ENCODE measurements around the gene NPFF. TPM values are rescaled to one million over a fixed set of nuclear protein-coding genes. Genes with fewer than 3 reads are reported as not detected.

The NPFF gene
- total and polyA plus RNA-seq, 2 of the 13 experiments (the other 11 are each of a cell fraction or from before 2014, with no cell fraction given) = not detected

- ATAC-seq = no peak
- H4K20me1 ChIP-seq (ENCODE audit: insufficient read depth, low read length) = peaks cover 78% of the 10 kb centered on the region
- peaks cover 57% of the 10 kb centered on the region for H3K4me1 ChIP-seq (ENCODE audit: insufficient read depth, low read length)
- no peak overlapping the region for H3K4me2 ChIP-seq (ENCODE audit: low read depth, low read length)
- 94% methylated on average over 8 of the region's 8 CpGs for WGBS (ENCODE audit: low lambda C conversion rate)
- POLR2A ChIA-PET = interaction anchor here (1.2 to 1.8 kb wide), 2 partner anchors 8 to 39 kb away, joined by 4 to 8 read pairs; partner anchors contain the start of genes MAP3K12 and TARBP2
- H3K4me3 ChIP-seq (replicated peaks in 1 of 3; ENCODE audit: insufficient read depth in 1 of 3, low read depth in 2 of 3, low read length in 3 of 3) = no peak overlapping the region
- no peak overlapping the region for H2AFZ ChIP-seq (ENCODE audit: low read length)
- no peak overlapping the region for H3K9ac ChIP-seq (ENCODE audit: insufficient read depth, low read depth, low read length)
- BruUV-seq (replicated peaks) = no TSS peak
- TF ChIP-seq THAP8 (CRISPR knock-in tag; IDR thresholded peaks at IDR 0.05; ENCODE audit: borderline replicate concordance) (no peak), ZFP62 (CRISPR knock-in tag; IDR thresholded peaks at IDR 0.05) (no peak), TCF7 (IDR thresholded peaks at IDR 0.05; ENCODE audit: low read depth) (no peak), ZNF329 (CRISPR knock-in tag; IDR thresholded peaks at IDR 0.05; ENCODE audit: low read depth) (no peak)
- no peak for FAIRE-seq
- CTCF ChIA-PET (ENCODE audit: low intra/inter-chr PET ratio, low total read pairs) = no interaction called here
- DNase-seq (ENCODE audit: low spot score) = no peak
- H3K27me3 ChIP-seq (ENCODE audit: control insufficient read depth in 1 of 2, insufficient read depth in 2 of 2, low read length in 2 of 2) = no peaks in the 10 kb centered on the region
- peaks cover 71% of the 10 kb centered on the region for H3K79me2 ChIP-seq (ENCODE audit: insufficient read depth, low read length)
- H3K9me3 ChIP-seq (ENCODE audit: low read length) = no peaks in the 10 kb centered on the region
- no peak overlapping the region for H3K27ac ChIP-seq (ENCODE audit: extremely low read length, insufficient read depth, low read length)
- intact Hi-C loops (cut with micrococcal nuclease; ENCODE audit: unreplicated experiment) = no loop called here
- H3K36me3 ChIP-seq (replicated peaks in 1 of 2; ENCODE audit: control insufficient read depth in 1 of 2, insufficient read depth in 2 of 2, low read length in 2 of 2) = peaks cover 35 to 98% of the 10 kb centered on the region in 2 experiments
- in situ Hi-C loops (cut with HindIII; ENCODE audit: extremely low pct_ligation_motif_present, low pct_unique_long_range_greater_than_20kb) = no loop called here
Measured at GRCh38 chr12:53461591-53461990, 45.7 kb downstream of the NPFF start.

GRCh38 chr12:53461059-53461458, 46.2 kb downstream of the NPFF start:
- no peak for TF ChIP-seq POLR2AphosphoS5 (IDR thresholded peaks at IDR 0.05; ENCODE audit: low read depth, low read length)
- TF ChIP-seq ZNF329 (CRISPR knock-in tag; IDR thresholded peaks at IDR 0.05; ENCODE audit: low read depth) = no peak
- no peak for TF ChIP-seq JUNB (CRISPR knock-in tag; IDR thresholded peaks at IDR 0.05; ENCODE audit: borderline replicate concordance)
- no peak for TF ChIP-seq TEAD2 (CRISPR knock-in tag; IDR thresholded peaks at IDR 0.05)
- no peak for TF ChIP-seq ZNF703 (CRISPR knock-in tag; IDR thresholded peaks at IDR 0.05; ENCODE audit: borderline replicate concordance)
- no peak for TF ChIP-seq ZNF225 (CRISPR knock-in tag; IDR thresholded peaks at IDR 0.05)
- TF ChIP-seq RBM22 (optimal IDR thresholded peaks at IDR 0.05; ENCODE audit: low read length) = peak; percentile 18
- peak; percentile 79; the same call in 1 of the 2 replicates for TF ChIP-seq POLR2AphosphoS2 (IDR thresholded peaks at IDR 0.05; ENCODE audit: low read depth, low read length)
- no peak for TF ChIP-seq NFIB (CRISPR knock-in tag; IDR thresholded peaks at IDR 0.05; ENCODE audit: borderline replicate concordance)
- no peak for TF ChIP-seq MTA1 (CRISPR knock-in tag; IDR thresholded peaks at IDR 0.05; ENCODE audit: borderline replicate concordance)
- TF ChIP-seq RBFOX2 (IDR thresholded peaks at IDR 0.05; ENCODE audit: low read depth, low read length) = peak; percentile 45; the same call in 1 of the 2 replicates
- no peak for TF ChIP-seq TOPORS (CRISPR knock-in tag; IDR thresholded peaks at IDR 0.05)
- TF ChIP-seq ZNF33A (CRISPR knock-in tag; IDR thresholded peaks at IDR 0.05; ENCODE audit: borderline replicate concordance) = no peak
- TF ChIP-seq HNRNPH1 (optimal IDR thresholded peaks at IDR 0.05; ENCODE audit: low read depth, low read length) = no peak
- TF ChIP-seq POLR2A (IDR thresholded peaks at IDR 0.05; ENCODE audit: insufficient read depth in 1 of 2, low read depth in 2 of 2, low read length in 2 of 2) = no peak
- TF ChIP-seq KDM4B (CRISPR knock-in tag; IDR thresholded peaks at IDR 0.05) = no peak
- no peak for TF ChIP-seq HBP1 (CRISPR knock-in tag; IDR thresholded peaks at IDR 0.05; ENCODE audit: low read depth)
- BruUV-seq (replicated peaks) = no TSS peak
- Histone ChIP-seq H3K9me3 (ENCODE audit: low read length) (no peaks in the 10 kb centered on the region), H3K27me3 (ENCODE audit: control insufficient read depth in 1 of 2, insufficient read depth in 2 of 2, low read length in 2 of 2) (no peaks in the 10 kb centered on the region), H4K20me1 (ENCODE audit: insufficient read depth, low read length) (peaks cover 77% of the 10 kb centered on the region), H3K4me3 (replicated peaks in 1 of 3; ENCODE audit: insufficient read depth in 1 of 3, low read depth in 2 of 3, low read length in 3 of 3) (no peak overlapping the region), H3K27ac (ENCODE audit: extremely low read length, insufficient read depth, low read length) (no peak overlapping the region), H3K79me2 (ENCODE audit: insufficient read depth, low read length) (peaks cover 74% of the 10 kb centered on the region), H3K9ac (ENCODE audit: insufficient read depth, low read depth, low read length) (no peak overlapping the region), H2AFZ (ENCODE audit: low read length) (no peak overlapping the region), H3K4me1 (ENCODE audit: insufficient read depth, low read length) (peaks cover 58% of the 10 kb centered on the region), H3K4me2 (ENCODE audit: low read depth, low read length) (no peak overlapping the region), H3K36me3 (replicated peaks in 1 of 2; ENCODE audit: control insufficient read depth in 1 of 2, insufficient read depth in 2 of 2, low read length in 2 of 2) (peaks cover 38 to 98% of the 10 kb centered on the region in 2 experiments)
- FAIRE-seq (no peak), DNase-seq (ENCODE audit: low spot score) (no peak), ATAC-seq (no peak)
- CTCF ChIA-PET (ENCODE audit: low intra/inter-chr PET ratio, low total read pairs) = no interaction called here
- intact Hi-C loops (cut with micrococcal nuclease; ENCODE audit: unreplicated experiment) (no loop called here), in situ Hi-C loops (cut with HindIII; ENCODE audit: extremely low pct_ligation_motif_present, low pct_unique_long_range_greater_than_20kb) (no loop called here)
- 100% methylated on average over 3 of the region's 3 CpGs for WGBS (ENCODE audit: low lambda C conversion rate)
- POLR2A ChIA-PET = interaction anchor here (1.8 kb wide), 1 partner anchor 39 kb away, joined by 8 read pairs; the partner anchor contains the start of genes MAP3K12 and TARBP2
